GM18868 (cell line): ENCODE measurements around the gene ZRANB3.

ENCODE experiments used
- ATAC-seq: cut with Tn5 transposase; IDR thresholded peaks from one replicate; pipeline ENCODE4 v1.9.1; 2021; ENCODE audit warnings: mild to moderate bottlenecking, moderate library complexity; ENCODE audit not compliant: unreplicated experiment

The ZRANB3 gene

GRCh38 chr2:135182190-135182589, 348.8 kb downstream of the ZRANB3 start:
- no peak for ATAC-seq

GRCh38 chr2:135179689-135180088, 351.3 kb downstream of the ZRANB3 start:
- ATAC-seq, result no peak

GRCh38 chr2:135175177-135175576, 355.8 kb downstream of the ZRANB3 start:
- no peak for ATAC-seq

- no peak for ATAC-seq
Measured at GRCh38 chr2:135174810-135175093, 356.3 kb downstream of the ZRANB3 start.

- ATAC-seq, result no peak
Measured at GRCh38 chr2:135174049-135174809, 356.8 kb downstream of the ZRANB3 start.

- no peak for ATAC-seq
Measured at GRCh38 chr2:135169900-135170753, 360.9 kb downstream of the ZRANB3 start.

- no peak for ATAC-seq
Measured at GRCh38 chr2:135168204-135168856, 362.7 kb downstream of the ZRANB3 start.

GRCh38 chr2:135167273-135167672, 363.7 kb downstream of the ZRANB3 start:
- ATAC-seq, result no peak

- no peak for ATAC-seq
Measured at GRCh38 chr2:135164431-135164830, 366.6 kb downstream of the ZRANB3 start.

- no peak for ATAC-seq
Measured at GRCh38 chr2:135163901-135164300, 367.1 kb downstream of the ZRANB3 start.

- ATAC-seq, result no peak
Measured at GRCh38 chr2:135163306-135163705, 367.7 kb downstream of the ZRANB3 start.

GRCh38 chr2:135162786-135163185, 368.2 kb downstream of the ZRANB3 start:
- ATAC-seq, result no peak

GRCh38 chr2:135162377-135162776, 368.6 kb downstream of the ZRANB3 start:
- ATAC-seq, result peak; percentile 48

- ATAC-seq, result no peak
Measured at GRCh38 chr2:135159191-135159590, 371.8 kb downstream of the ZRANB3 start.

- ATAC-seq, result no peak
Measured at GRCh38 chr2:135157856-135158255, 373.2 kb downstream of the ZRANB3 start.

GRCh38 chr2:135154962-135155361, 376.1 kb downstream of the ZRANB3 start:
- no peak for ATAC-seq

- no peak for ATAC-seq
Measured at GRCh38 chr2:135152361-135152760, 378.7 kb downstream of the ZRANB3 start.

GRCh38 chr2:135151615-135152014, 379.4 kb downstream of the ZRANB3 start:
- ATAC-seq, result no peak

- no peak for ATAC-seq
Measured at GRCh38 chr2:135150725-135151124, 380.3 kb downstream of the ZRANB3 start.

- no peak for ATAC-seq
Measured at GRCh38 chr2:135149251-135149650, 381.8 kb downstream of the ZRANB3 start.

GRCh38 chr2:135144343-135144742, 386.7 kb downstream of the ZRANB3 start:
- ATAC-seq, result no peak

GRCh38 chr2:135142323-135142722, 388.7 kb downstream of the ZRANB3 start:
- ATAC-seq, result no peak
